Endodermal cell (in vitro differentiated cells): ENCODE measurements around the gene RNF175. TPM values are rescaled to one million over a fixed set of nuclear protein-coding genes. Genes with fewer than 3 reads are reported as not detected.
A peak's percentile ranks its signal among the peaks of the same experiment; 100 is the strongest.

Experiments used
- DNase-seq: peaks from one replicate; pipeline ENCODE4 v3.0.0-alpha.2; 2017
- H3K27ac ChIP-seq: 2 replicates; pipeline ENCODE4 v1.5.1; 2013; ENCODE audit warnings: mild to moderate bottlenecking, low read depth, low read length, moderate library complexity
- H3K27me3 ChIP-seq: 2 replicates; pipeline ENCODE4 v1.6.1; 2013; ENCODE audit warnings: mild to moderate bottlenecking, low read length, moderate library complexity; ENCODE audit not compliant: insufficient read depth, control insufficient read depth, poor library complexity, severe bottlenecking
- H3K36me3 ChIP-seq: 2 replicates; pipeline ENCODE4 v1.7.0; 2013; ENCODE audit warnings: mild to moderate bottlenecking, low read length, moderate library complexity; ENCODE audit not compliant: control insufficient read depth, insufficient read depth
- H3K4me1 ChIP-seq: one replicate; pipeline ENCODE4 v1.7.0; 2013; ENCODE audit warnings: low read length; ENCODE audit not compliant: control insufficient read depth, insufficient read depth
- H3K4me3 ChIP-seq: 2 replicates; pipeline ENCODE4 v1.5.1; 2013; ENCODE audit warnings: mild to moderate bottlenecking, low read length, moderate library complexity
- H3K9ac ChIP-seq: 2 replicates; pipeline ENCODE4 v1.6.1; 2013; ENCODE audit warnings: mild to moderate bottlenecking, low read length, moderate library complexity; ENCODE audit not compliant: poor library complexity, severe bottlenecking; ENCODE audit errors: extremely low read depth
- H3K9me3 ChIP-seq: 2 replicates; pipeline ENCODE4 v1.6.1; 2013; ENCODE audit warnings: mild to moderate bottlenecking, low read length, moderate library complexity; ENCODE audit not compliant: control insufficient read depth
- H3K27ac Mint-ChIP-seq: 2 replicates; pipeline ENCODE4 v1.8.0; 2020; ENCODE audit warnings: mixed read lengths
- H3K27me3 Mint-ChIP-seq: 2 replicates; pipeline ENCODE4 v1.8.0; 2021; ENCODE audit warnings: mild to moderate bottlenecking, mixed read lengths; ENCODE audit not compliant: insufficient read depth
- H3K36me3 Mint-ChIP-seq: 2 replicates; pipeline ENCODE4 v1.8.0; 2020; ENCODE audit warnings: low read depth, mixed read lengths
- H3K4me1 Mint-ChIP-seq: 2 replicates; pipeline ENCODE4 v1.8.0; 2020; ENCODE audit warnings: mixed read lengths
- H3K4me3 Mint-ChIP-seq: 2 replicates; pipeline ENCODE4 v1.8.0; 2020; ENCODE audit warnings: mild to moderate bottlenecking, moderate library complexity, mixed read lengths
- H3K9me3 Mint-ChIP-seq: 2 replicates; pipeline ENCODE4 v1.8.0; 2020; ENCODE audit warnings: mild to moderate bottlenecking, mixed read lengths
- CTCF ChIP-seq: fragments of 200-600 bp; sonication (generic); conservative IDR thresholded peaks from 2 replicates; pipeline ENCODE4 v1.5.0; 2021; ENCODE audit warnings: antibody characterized with exemption, mild to moderate bottlenecking
- WGBS, 2 experiments: methylation state at CpG; one replicate each; pipeline versions ENCODE4 v1.1.5 to v1.1.7; 2013; ENCODE audit warnings: missing lambda C conversion rate in 2 of 2, mixed read lengths in 1 of 2; ENCODE audit not compliant: insufficient coverage in 1 of 2, insufficient read length in 1 of 2; 5-methylcytosine and 5-hydroxymethylcytosine counted together
- total RNA-seq, 2 donors: library from RNA; stranded (reverse); fragmentation: NEBNext Ultra II Directional in 1 of 2; extraction: Animal tissue kit (Norgen Biotek cat#: 25700) in 1 of 2; gene quantifications; 2 replicates in 1 of 2; 3 replicates in 1 of 2; pipeline ENCODE4 v1.2.1, GENCODE V29; 2021

The RNF175 gene
- total RNA-seq, 2 donors from 2014 or later, result 1.7 to 4.2 TPM

GRCh38 chr4:153785910-153786721 lies 26.3 kb upstream of the RNF175 start:
- Mint-ChIP-seq H3K27ac (peak overlapping the region; percentile 49), H3K4me3 (peak overlapping the region; percentile 88), H3K9me3 (no peaks in the 10 kb centered on the region), H3K4me1 (peaks cover 45% of the 10 kb centered on the region), H3K27me3 (peaks cover 34% of the 10 kb centered on the region), H3K36me3 (no peaks in the 10 kb centered on the region)
- TF ChIP-seq CTCF, result peak; percentile 73
- no peaks in the 10 kb centered on the region for H3K4me1 ChIP-seq
- H3K4me3 ChIP-seq, result peak overlapping the region; percentile 3
- WGBS, 2 experiments, result 16% methylated on average over 3 of the region's 3 CpGs; no CpG with 5 or more reads in 1 of the 2 experiments
- H3K36me3 ChIP-seq, result no peaks in the 10 kb centered on the region
- no peaks in the 10 kb centered on the region for H3K9me3 ChIP-seq
- peak; percentile 53 for DNase-seq
- no peak overlapping the region for H3K27ac ChIP-seq
- no peak overlapping the region for H3K9ac ChIP-seq
- peaks cover 43% of the 10 kb centered on the region for H3K27me3 ChIP-seq

GRCh38 chr4:153784166-153784699 lies 24.4 kb upstream of the RNF175 start:
- H3K27ac ChIP-seq, result no peak overlapping the region
- H3K27me3 Mint-ChIP-seq, result peaks cover 18% of the 10 kb centered on the region
- H3K36me3 ChIP-seq, result no peaks in the 10 kb centered on the region
- no peaks in the 10 kb centered on the region for H3K36me3 Mint-ChIP-seq
- peaks cover 25% of the 10 kb centered on the region for H3K27me3 ChIP-seq
- H3K9me3 ChIP-seq, result no peaks in the 10 kb centered on the region
- H3K4me1 ChIP-seq, result no peaks in the 10 kb centered on the region
- no peak overlapping the region for H3K27ac Mint-ChIP-seq
- peaks cover 35% of the 10 kb centered on the region for H3K4me1 Mint-ChIP-seq
- H3K4me3 ChIP-seq, result no peak overlapping the region
- DNase-seq, result no peak
- no peak overlapping the region for H3K4me3 Mint-ChIP-seq
- no peaks in the 10 kb centered on the region for H3K9me3 Mint-ChIP-seq
- no peak overlapping the region for H3K9ac ChIP-seq
- 92 to 93% methylated on average over 2 to 3 of the region's 3 CpGs for WGBS, 2 experiments
- no peak for TF ChIP-seq CTCF

- Mint-ChIP-seq H3K4me3 (no peak overlapping the region), H3K36me3 (no peaks in the 10 kb centered on the region), H3K4me1 (peaks cover 27% of the 10 kb centered on the region), H3K27me3 (peaks cover 5% of the 10 kb centered on the region), H3K9me3 (peaks cover 3% of the 10 kb centered on the region), H3K27ac (no peak overlapping the region)
- Histone ChIP-seq H3K9ac (no peak overlapping the region), H3K36me3 (no peaks in the 10 kb centered on the region), H3K4me1 (no peaks in the 10 kb centered on the region), H3K4me3 (no peak overlapping the region), H3K9me3 (no peaks in the 10 kb centered on the region), H3K27ac (no peak overlapping the region), H3K27me3 (peaks cover 9% of the 10 kb centered on the region)
- DNase-seq, result no peak
- 95 to 100% methylated on average over 1 of the region's 1 CpG for WGBS, 2 experiments
- no peak for TF ChIP-seq CTCF
These were observed 22.8 kb upstream of the RNF175 start for GRCh38 chr4:153782581-153782980.
